Esophagus squamous epithelium (tissue), 5 donors: ENCODE data around the gene ZNF761. TPM values are rescaled to one million over a fixed set of nuclear protein-coding genes. Genes with fewer than 3 reads are reported as not detected.
"Not testable (repeated sequence)": the region's sequence is repeated elsewhere in the genome, so short reads cannot be mapped to it uniquely, and the experiment has no call there.

Source experiments
- DNase-seq: peaks from one replicate; lab custom pipeline; 2025; lab: John Stamatoyannopoulos, UW
- H3K27ac ChIP-seq, 4 donors: fragments of 200-600 bp; sonication (generic); one replicate each; pipeline ENCODE4 v1.5.1; 2016 to 2019; ENCODE audit warnings: mild to moderate bottlenecking in 1 of 4
- H3K27me3 ChIP-seq, 4 donors: fragments of 200-600 bp; sonication (generic); 1 replicate in 3 of 4; 2 replicates in 1 of 4; pipeline versions ENCODE4 v1.5.1 to v1.6.0; 2017 to 2021; ENCODE audit warnings: antibody characterized with exemption in 1 of 4
- H3K36me3 ChIP-seq, 3 donors: fragments of 200-600 bp; sonication (generic); one replicate each; pipeline ENCODE4 v1.5.1; 2016 to 2019
- H3K4me1 ChIP-seq, 3 donors: fragments of 200-600 bp; sonication (generic); one replicate each; pipeline ENCODE4 v1.5.1; 2017 to 2019
- H3K4me3 ChIP-seq, 4 donors: fragments of 200-600 bp; sonication (generic); 1 replicate in 3 of 4; 2 replicates in 1 of 4; pipeline ENCODE4 v1.5.1; 2016 to 2019; ENCODE audit warnings: mild to moderate bottlenecking in 2 of 4, moderate library complexity in 1 of 4
- H3K9me3 ChIP-seq, 3 donors: fragments of 200-600 bp; sonication (generic); one replicate each; pipeline ENCODE4 v1.5.1; 2016 to 2019
- CTCF ChIP-seq, 6 experiments: fragments of 450-650 bp in 4 of 6; fragments of 200-600 bp in 2 of 6; sonication (generic) in 2 of 6; IDR thresholded peaks; one replicate each; pipeline ENCODE4 v1.5.1; 2016 to 2019; ENCODE audit warnings: antibody characterized with exemption in 6 of 6, mild to moderate bottlenecking in 4 of 6, moderate library complexity in 4 of 6
- POLR2A ChIP-seq, 4 donors: fragments of 450-650 bp; IDR thresholded peaks; one replicate each; pipeline ENCODE4 v1.6.1; 2017; ENCODE audit warnings: antibody characterized with exemption in 4 of 4, mild to moderate bottlenecking in 4 of 4, moderate library complexity in 3 of 4
- WGBS, 2 donors: methylation state at CpG; one replicate each; pipeline ENCODE4 v1.1.5; 2018; 5-methylcytosine and 5-hydroxymethylcytosine counted together
- intact Hi-C: fragments of 100-400 bp; cut with DNase I; formaldehyde crosslinking; loops from one replicate; pipeline ENCODE4 v1.15.0; 2022
- total RNA-seq, 4 donors: library from RNA; depleted of rRNA; stranded (reverse); fragments of >200 nt; gene quantifications; one replicate each; pipeline ENCODE4 v1.1.0, GENCODE V29; 2016
- donor health status: DM: yes; HTN: yes; CAD: no.

Gene ZNF761
- total RNA-seq, 4 donors from 2014 or later: 3.2 to 11.8 (median 5.0) TPM

DNA sequence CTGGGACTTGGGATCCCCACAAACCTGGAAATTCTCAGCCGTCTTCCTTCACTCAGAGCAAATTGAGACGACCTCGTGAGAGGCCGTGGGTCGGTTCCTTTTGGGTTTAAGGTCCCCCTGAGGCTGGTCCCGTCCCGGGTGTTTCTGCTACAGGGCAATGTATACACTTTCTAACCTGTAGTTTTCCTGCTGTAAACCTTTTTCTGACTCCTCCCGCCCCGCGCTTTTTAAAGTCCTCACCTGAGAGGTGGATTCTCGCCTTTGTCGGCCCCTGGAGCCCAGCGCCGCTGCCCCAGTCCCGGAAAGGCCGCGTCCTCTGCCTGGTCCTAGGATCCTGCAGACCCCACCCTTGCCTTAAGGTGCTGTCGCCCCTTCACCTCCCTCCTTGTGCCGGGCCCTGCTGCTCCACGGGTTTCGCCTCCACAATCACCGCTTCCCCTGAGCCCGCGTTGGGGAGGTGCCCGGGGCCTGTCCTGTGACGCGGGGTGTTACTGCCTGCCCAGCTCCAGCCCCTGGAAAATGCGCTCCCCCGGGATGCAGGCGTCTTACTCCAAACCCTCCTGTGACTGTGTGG lies 391 bp downstream of the ZNF761 start:
- H3K27ac ChIP-seq: peak overlapping the region; percentile 81 to 90 (median 88)
- H3K27me3 ChIP-seq: no peaks in the 10 kb centered on the region
- DNase-seq: no peak
- 0 to 1% methylated on average over 9 to 19 of the region's 30 CpGs for WGBS, 2 donors
- intact Hi-C loops: no loop called here
- H3K36me3 ChIP-seq: peaks cover 0 to 37% (median 0%) of the 10 kb centered on the region in 3 donors
- TF ChIP-seq POLR2A (IDR thresholded peaks at IDR 0.05) (no peak), CTCF (IDR thresholded peaks at IDR 0.05) (no peak)
- peak overlapping the region; percentile 61 to 86 (median 68) for H3K4me3 ChIP-seq
- peaks cover 0 to 19% (median 6%) of the 10 kb centered on the region in 3 donors for H3K4me1 ChIP-seq
- H3K9me3 ChIP-seq: peaks cover 0 to 12% (median 0%) of the 10 kb centered on the region in 3 donors

DNA sequence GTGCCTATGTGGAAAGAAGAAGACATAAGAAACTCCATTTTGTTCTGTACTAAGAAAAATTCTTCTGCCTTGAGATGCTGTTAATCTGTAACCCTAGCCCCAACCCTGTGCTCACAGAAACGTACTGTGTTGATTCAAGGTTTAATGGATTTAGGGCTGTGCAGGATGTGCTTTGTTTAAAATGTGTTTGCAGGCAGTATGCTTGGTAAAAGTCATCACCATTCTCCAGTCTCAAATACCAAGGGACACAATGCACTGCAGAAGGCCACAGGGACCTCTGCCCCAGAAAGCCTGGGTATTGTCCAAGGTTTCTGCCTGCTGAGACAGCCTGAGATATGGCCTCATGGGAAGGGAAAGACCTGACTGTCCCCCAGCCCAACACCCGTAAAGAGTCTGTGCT lies 12.0 kb downstream of the ZNF761 start:
- H3K4me3 ChIP-seq, intact Hi-C loops, H3K27ac ChIP-seq, H3K4me1 ChIP-seq, H3K27me3 ChIP-seq, DNase-seq: not testable (repeated sequence)
- peaks cover 0 to 91% (median 11%) of the 10 kb centered on the region in 3 donors for H3K36me3 ChIP-seq
- 71 to 76% methylated on average over 2 of the region's 2 CpGs for WGBS, 2 donors
- H3K9me3 ChIP-seq: peaks cover 0 to 75% (median 23%) of the 10 kb centered on the region in 3 donors

DNA sequence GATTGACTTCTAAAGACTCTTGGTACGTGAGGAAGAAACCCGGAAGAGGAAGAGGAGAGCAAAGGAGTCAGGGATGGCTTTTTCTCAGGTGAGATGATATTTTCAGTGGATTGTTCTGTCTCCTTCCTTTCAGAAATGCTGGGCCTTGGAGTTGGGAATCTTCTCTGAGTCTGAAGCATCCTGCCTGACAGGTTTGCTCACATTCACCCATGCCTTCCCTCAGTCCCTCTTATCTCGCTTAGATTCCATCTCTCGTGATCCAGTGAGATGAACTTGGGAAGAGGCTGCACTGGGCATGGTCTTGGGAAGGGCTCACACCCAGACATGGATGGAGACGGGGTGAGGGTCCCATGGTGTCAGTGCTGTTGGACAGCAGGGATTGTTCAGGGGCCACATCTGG lies 15.4 kb downstream of the ZNF761 start:
- H3K27me3 ChIP-seq, intact Hi-C loops, DNase-seq, H3K4me1 ChIP-seq, H3K27ac ChIP-seq, H3K4me3 ChIP-seq: not testable (repeated sequence)
- WGBS, 2 donors: 90 to 100% methylated on average over 4 of the region's 5 CpGs
- H3K36me3 ChIP-seq: peaks cover 13 to 93% (median 18%) of the 10 kb centered on the region in 3 donors
- peaks cover 0 to 84% (median 37%) of the 10 kb centered on the region in 3 donors for H3K9me3 ChIP-seq

- Histone ChIP-seq H3K4me3 (no peak overlapping the region), H3K9me3 (peaks cover 0 to 97% (median 83%) of the 10 kb centered on the region in 3 donors), H3K27ac (no peak overlapping the region), H3K4me1 (no peaks in the 10 kb centered on the region), H3K27me3 (no peaks in the 10 kb centered on the region), H3K36me3 (peaks cover 11 to 54% (median 13%) of the 10 kb centered on the region in 3 donors)
- intact Hi-C loops: no loop called here
- WGBS, 2 donors: 83 to 85% methylated on average over 9 of the region's 9 CpGs
- no peak for TF ChIP-seq CTCF (IDR thresholded peaks at IDR 0.05)
- TF ChIP-seq POLR2A (IDR thresholded peaks at IDR 0.05): no peak
- DNase-seq: no peak
These were observed 24.0 kb downstream of the ZNF761 start for GRCh38 chr19:53455828-53456227.

DNA sequence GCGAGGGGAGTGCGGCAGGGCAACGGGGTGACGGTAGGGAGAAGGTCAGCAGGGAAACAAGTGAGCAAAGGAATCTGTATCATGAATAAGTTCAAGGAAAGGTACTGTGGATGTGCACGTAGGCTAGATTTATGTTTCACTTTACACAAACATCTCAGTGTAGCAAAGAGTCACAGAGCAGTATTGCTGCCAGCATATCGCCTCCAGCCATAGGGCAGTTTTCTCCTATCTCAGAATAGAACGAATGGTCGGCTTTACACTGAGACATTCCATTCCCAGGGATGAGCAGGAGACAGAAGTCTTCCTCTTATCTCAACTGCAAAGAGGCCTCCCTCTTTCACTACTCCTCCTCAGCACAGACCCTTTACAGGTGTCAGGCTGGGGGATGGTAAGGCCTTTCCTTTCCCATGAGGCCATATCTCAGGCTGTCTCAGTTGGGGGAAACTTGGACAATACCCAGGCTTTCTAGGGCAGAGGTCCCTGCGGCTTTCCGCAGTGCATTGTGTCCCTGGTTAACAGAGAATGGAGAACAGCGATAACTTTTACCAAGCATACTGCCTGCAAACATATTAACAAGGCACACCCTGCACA lies 28.4 kb downstream of the ZNF761 start:
- H3K27me3 ChIP-seq, H3K36me3 ChIP-seq, DNase-seq, H3K4me1 ChIP-seq, H3K27ac ChIP-seq, H3K4me3 ChIP-seq, intact Hi-C loops: not testable (repeated sequence)
- 50 to 59% methylated on average over 9 to 10 of the region's 11 CpGs for WGBS, 2 donors
- peaks cover 0 to 80% (median 43%) of the 10 kb centered on the region in 3 donors for H3K9me3 ChIP-seq

GRCh38 chr19:53461866-53462265 lies 30.1 kb downstream of the ZNF761 start:
- DNase-seq: no peak
- peaks cover 0 to 11% (median 0%) of the 10 kb centered on the region in 4 donors for H3K27me3 ChIP-seq
- no peak overlapping the region for H3K4me3 ChIP-seq
- H3K36me3 ChIP-seq: no peaks in the 10 kb centered on the region
- no peak overlapping the region for H3K27ac ChIP-seq
- 78 to 92% methylated on average over 6 of the region's 6 CpGs for WGBS, 2 donors
- TF ChIP-seq CTCF (IDR thresholded peaks at IDR 0.05) (no peak), POLR2A (IDR thresholded peaks at IDR 0.05) (no peak)
- intact Hi-C loops: no loop called here
- H3K9me3 ChIP-seq: peaks cover 0 to 64% (median 26%) of the 10 kb centered on the region in 3 donors
- H3K4me1 ChIP-seq: peaks cover 2 to 5% (median 3%) of the 10 kb centered on the region in 3 donors
